Gastrocnemius medialis (tissue), 4 donors: Measurements from ENCODE around the gene NR5A1. TPM values are rescaled to one million over a fixed set of nuclear protein-coding genes. Genes with fewer than 3 reads are reported as not detected.

Experiments
- ATAC-seq, 2 donors: fragments of 150-250 bp; one replicate each; pipeline ENCODE4 v1.9.1; 2016
- DNase-seq, 2 donors: peaks; one replicate each; pipeline ENCODE4 v3.0.0-alpha.2; 2019
- H3K27ac ChIP-seq, 4 donors: fragments of 200-600 bp; sonication (generic); 1 replicate in 1 of 4; 2 replicates in 3 of 4; pipeline ENCODE4 v1.5.1; 2016 to 2018; ENCODE audit warnings: mild to moderate bottlenecking in 2 of 4, moderate library complexity in 1 of 4
- H3K27me3 ChIP-seq, 3 donors: fragments of 200-600 bp; sonication (generic) in 2 of 3; 1 replicate in 1 of 3; 2 replicates in 2 of 3; pipeline versions ENCODE4 v1.5.1 to v1.6.0; 2016 to 2019; ENCODE audit warnings: mild to moderate bottlenecking in 1 of 3, moderate library complexity in 1 of 3
- H3K36me3 ChIP-seq, 2 donors: fragments of 200-600 bp; sonication (generic) in 1 of 2; one replicate each; pipeline ENCODE4 v1.5.1; 2017 to 2018
- H3K4me1 ChIP-seq, 2 donors: fragments of 200-600 bp; sonication (generic) in 1 of 2; one replicate each; pipeline ENCODE4 v1.5.1; 2016 to 2017; ENCODE audit warnings: mild to moderate bottlenecking in 2 of 2
- H3K4me3 ChIP-seq, 4 donors: fragments of 200-600 bp; sonication (generic) in 3 of 4; 1 replicate in 1 of 4; 2 replicates in 3 of 4; pipeline ENCODE4 v1.5.1; 2016 to 2019; ENCODE audit warnings: mild to moderate bottlenecking in 2 of 4
- H3K9me3 ChIP-seq, 3 donors: fragments of 200-600 bp; sonication (generic) in 2 of 3; 1 replicate in 1 of 3; 2 replicates in 2 of 3; pipeline ENCODE4 v1.5.1; 2016 to 2019
- CTCF ChIP-seq, 5 experiments: fragments of 450-650 bp in 3 of 5; fragments of 200-600 bp in 2 of 5; sonication (generic) in 2 of 5; IDR thresholded peaks in 4 of 5; conservative IDR thresholded peaks in 1 of 5; 1 replicate in 4 of 5; 2 replicates in 1 of 5; pipeline ENCODE4 v1.5.1; 2016 to 2019; ENCODE audit warnings: antibody characterized with exemption in 5 of 5, mild to moderate bottlenecking in 3 of 5, moderate library complexity in 3 of 5
- POLR2A ChIP-seq, 2 donors: fragments of 450-650 bp; IDR thresholded peaks; one replicate each; pipeline ENCODE4 v1.6.1; 2017; ENCODE audit warnings: antibody characterized with exemption in 2 of 2, mild to moderate bottlenecking in 2 of 2, moderate library complexity in 2 of 2
- in situ Hi-C, 4 donors: fragments of 200-750 bp; cut with MboI; loops; one replicate each; pipeline versions ENCODE4 v1.15.0 to v1.8.0; 2017; ENCODE audit warnings: low sequenced_read_pairs in 4 of 4
- intact Hi-C: fragments of 100-400 bp; cut with DNase I; formaldehyde crosslinking; loops from one replicate; pipeline ENCODE4 v1.15.1; 2023; ENCODE audit warnings: low total_unique reads
- total RNA-seq, 4 donors: library from RNA; depleted of rRNA; stranded (reverse); fragments of >200 nt; gene quantifications; one replicate each; pipeline versions ENCODE4 v1.1.0 to v1.2.3, GENCODE V29; 2016

The NR5A1 gene
- total RNA-seq, 4 donors from 2014 or later, result not detected

GRCh38 chr9:124492818-124493217 lies 14.4 kb downstream of the NR5A1 start:
- Histone ChIP-seq H3K4me1 (no peaks in the 10 kb centered on the region), H3K27me3 (peaks cover 0 to 6% (median 4%) of the 10 kb centered on the region in 3 donors), H3K9me3 (no peaks in the 10 kb centered on the region), H3K36me3 (no peaks in the 10 kb centered on the region), H3K4me3 (no peak overlapping the region), H3K27ac (no peak overlapping the region)
- in situ Hi-C loops (no loop called here), intact Hi-C loops (no loop called here)
- ATAC-seq (no peak), DNase-seq (no peak)
- TF ChIP-seq CTCF (IDR thresholded peaks at IDR 0.05 in 4 of 5, conservative IDR thresholded peaks at IDR 0.05 in 1 of 5) (no peak), POLR2A (IDR thresholded peaks at IDR 0.05) (no peak)

GRCh38 chr9:124491049-124491975 lies 15.9 kb downstream of the NR5A1 start:
- Histone ChIP-seq H3K27me3 (peaks cover 13 to 18% (median 15%) of the 10 kb centered on the region in 3 donors), H3K36me3 (no peaks in the 10 kb centered on the region), H3K9me3 (no peaks in the 10 kb centered on the region), H3K27ac (no peak overlapping the region), H3K4me3 (no peak overlapping the region), H3K4me1 (no peaks in the 10 kb centered on the region)
- DNase-seq (no peak), ATAC-seq (no peak)
- intact Hi-C loops, result no loop called here
- in situ Hi-C loops, result no loop called here
- no peak for TF ChIP-seq CTCF (IDR thresholded peaks at IDR 0.05 in 4 of 5, conservative IDR thresholded peaks at IDR 0.05 in 1 of 5)
- no peak for TF ChIP-seq POLR2A (IDR thresholded peaks at IDR 0.05)

- Histone ChIP-seq H3K4me3 (no peak overlapping the region), H3K36me3 (no peaks in the 10 kb centered on the region), H3K27ac (no peak overlapping the region), H3K4me1 (no peaks in the 10 kb centered on the region), H3K27me3 (peaks cover 22 to 28% (median 24%) of the 10 kb centered on the region in 3 donors), H3K9me3 (no peaks in the 10 kb centered on the region)
- ATAC-seq (no peak), DNase-seq (no peak)
- TF ChIP-seq CTCF (IDR thresholded peaks at IDR 0.05 in 4 of 5, conservative IDR thresholded peaks at IDR 0.05 in 1 of 5) (no peak), POLR2A (IDR thresholded peaks at IDR 0.05) (no peak)
- in situ Hi-C loops, result no loop called here
- intact Hi-C loops, result no loop called here
Measured at GRCh38 chr9:124490004-124490403, 17.2 kb downstream of the NR5A1 start.

- Histone ChIP-seq H3K4me1 (no peaks in the 10 kb centered on the region), H3K27ac (no peak overlapping the region), H3K4me3 (no peak overlapping the region), H3K27me3 (peaks cover 22 to 29% (median 24%) of the 10 kb centered on the region in 3 donors), H3K9me3 (no peaks in the 10 kb centered on the region), H3K36me3 (no peaks in the 10 kb centered on the region)
- DNase-seq (no peak), ATAC-seq (no peak)
- intact Hi-C loops, result no loop called here
- in situ Hi-C loops, result no loop called here
- TF ChIP-seq POLR2A (IDR thresholded peaks at IDR 0.05) (no peak), CTCF (IDR thresholded peaks at IDR 0.05 in 4 of 5, conservative IDR thresholded peaks at IDR 0.05 in 1 of 5) (no peak)
Measured at GRCh38 chr9:124489222-124489621, 18.0 kb downstream of the NR5A1 start.
